ENCODE measurements around the gene BICD1.
A peak's percentile ranks its signal among the peaks of the same experiment; 100 is the strongest.

The BICD1 gene

GRCh38 chr12:32290411-32290810 lies 183.8 kb downstream of the BICD1 start:
- peak; percentile 54; the same call in 2 of the 3 replicates for ATAC-seq (ENCODE audit: low read depth)
- H3K27ac ChIP-seq (ENCODE audit: poor library complexity, severe bottlenecking) = no peak overlapping the region
- no peak for DNase-seq (ENCODE audit: low spot score)

DNA sequence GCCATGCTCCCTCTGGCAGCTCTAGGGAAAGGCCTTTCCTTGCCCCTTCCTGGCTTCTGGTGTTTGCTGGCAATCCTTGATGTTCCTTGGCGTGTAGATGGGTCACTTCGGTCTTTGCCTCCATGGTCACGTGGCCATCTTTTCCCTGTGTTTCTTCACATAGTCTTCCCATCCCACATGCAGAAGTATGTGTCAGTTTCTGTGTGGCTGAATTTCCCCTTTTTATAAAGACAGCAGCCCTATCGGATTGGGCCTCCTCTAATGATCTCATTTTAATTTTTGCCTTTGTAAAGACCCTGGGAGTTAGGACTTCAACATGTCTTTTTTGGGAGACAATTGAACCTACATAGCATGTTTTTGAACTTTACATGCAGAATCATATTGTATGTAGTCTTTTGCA lies 185.5 kb downstream of the BICD1 start:
- DNase-seq (ENCODE audit: low spot score) (no peak), ATAC-seq (ENCODE audit: low read depth) (no peak)
- Histone ChIP-seq H3K27me3 (ENCODE audit: insufficient read depth, poor library complexity, severe bottlenecking) (no peaks in the 10 kb centered on the region), H3K9me3 (ENCODE audit: severe bottlenecking) (no peaks in the 10 kb centered on the region), H3K4me1 (ENCODE audit: insufficient read depth, poor library complexity, severe bottlenecking) (no peaks in the 10 kb centered on the region), H3K36me3 (ENCODE audit: low read depth) (peaks cover 7% of the 10 kb centered on the region), H3K4me3 (ENCODE audit: severe bottlenecking) (no peak overlapping the region), H3K27ac (ENCODE audit: poor library complexity, severe bottlenecking) (no peak overlapping the region)
- TF ChIP-seq CTCF (IDR thresholded peaks at IDR 0.05; ENCODE audit: poor library complexity, severe bottlenecking) = no peak

More at GRCh38 chr12:32290411-32290810, 183.8 kb downstream of the BICD1 start:
- Histone ChIP-seq H3K36me3 (ENCODE audit: low read depth) (peaks cover 7% of the 10 kb centered on the region), H3K4me1 (ENCODE audit: insufficient read depth, poor library complexity, severe bottlenecking) (no peaks in the 10 kb centered on the region), H3K9me3 (ENCODE audit: severe bottlenecking) (no peaks in the 10 kb centered on the region), H3K27me3 (ENCODE audit: insufficient read depth, poor library complexity, severe bottlenecking) (no peaks in the 10 kb centered on the region), H3K4me3 (ENCODE audit: severe bottlenecking) (no peak overlapping the region)
- no peak for TF ChIP-seq CTCF (IDR thresholded peaks at IDR 0.05; ENCODE audit: poor library complexity, severe bottlenecking)

GRCh38 chr12:32293808-32294419 lies 187.3 kb downstream of the BICD1 start:
- DNase-seq (ENCODE audit: low spot score) (no peak), ATAC-seq (ENCODE audit: low read depth) (no peak)
- TF ChIP-seq CTCF (IDR thresholded peaks at IDR 0.05; ENCODE audit: poor library complexity, severe bottlenecking) = no peak
- Histone ChIP-seq H3K4me1 (ENCODE audit: insufficient read depth, poor library complexity, severe bottlenecking) (no peaks in the 10 kb centered on the region), H3K27me3 (ENCODE audit: insufficient read depth, poor library complexity, severe bottlenecking) (no peaks in the 10 kb centered on the region), H3K27ac (ENCODE audit: poor library complexity, severe bottlenecking) (no peak overlapping the region), H3K36me3 (ENCODE audit: low read depth) (peaks cover 7% of the 10 kb centered on the region), H3K9me3 (ENCODE audit: severe bottlenecking) (no peaks in the 10 kb centered on the region), H3K4me3 (ENCODE audit: severe bottlenecking) (no peak overlapping the region)

DNA sequence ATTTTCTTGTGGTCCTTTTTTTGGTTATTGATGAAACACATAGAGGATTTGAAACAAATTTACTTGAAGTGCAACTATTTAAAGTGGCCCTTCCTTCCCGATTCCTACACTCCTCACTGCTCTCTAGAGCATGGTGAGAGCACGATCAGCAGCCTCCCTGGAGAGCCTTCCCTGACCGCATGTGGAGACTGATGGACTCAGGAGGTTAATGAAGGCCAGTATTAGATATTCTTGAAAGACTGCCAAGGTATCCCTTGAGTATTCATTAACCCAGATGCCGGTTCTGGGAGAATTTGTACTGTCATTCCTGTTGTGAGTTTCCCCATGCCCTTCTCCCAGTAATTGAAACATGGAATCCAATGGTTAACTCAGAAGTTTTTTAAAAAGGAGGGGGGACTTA lies 189.9 kb downstream of the BICD1 start:
- no peaks in the 10 kb centered on the region for H3K4me1 ChIP-seq (ENCODE audit: insufficient read depth, poor library complexity, severe bottlenecking)
- no peaks in the 10 kb centered on the region for H3K9me3 ChIP-seq (ENCODE audit: severe bottlenecking)
- no peak for TF ChIP-seq CTCF (IDR thresholded peaks at IDR 0.05; ENCODE audit: poor library complexity, severe bottlenecking)
- peaks cover 7% of the 10 kb centered on the region for H3K36me3 ChIP-seq (ENCODE audit: low read depth)
- DNase-seq (ENCODE audit: low spot score) = no peak
- ATAC-seq (ENCODE audit: low read depth) = no peak
- H3K4me3 ChIP-seq (ENCODE audit: severe bottlenecking) = no peak overlapping the region
- H3K27ac ChIP-seq (ENCODE audit: poor library complexity, severe bottlenecking) = no peak overlapping the region
- H3K27me3 ChIP-seq (ENCODE audit: insufficient read depth, poor library complexity, severe bottlenecking) = no peaks in the 10 kb centered on the region

DNA sequence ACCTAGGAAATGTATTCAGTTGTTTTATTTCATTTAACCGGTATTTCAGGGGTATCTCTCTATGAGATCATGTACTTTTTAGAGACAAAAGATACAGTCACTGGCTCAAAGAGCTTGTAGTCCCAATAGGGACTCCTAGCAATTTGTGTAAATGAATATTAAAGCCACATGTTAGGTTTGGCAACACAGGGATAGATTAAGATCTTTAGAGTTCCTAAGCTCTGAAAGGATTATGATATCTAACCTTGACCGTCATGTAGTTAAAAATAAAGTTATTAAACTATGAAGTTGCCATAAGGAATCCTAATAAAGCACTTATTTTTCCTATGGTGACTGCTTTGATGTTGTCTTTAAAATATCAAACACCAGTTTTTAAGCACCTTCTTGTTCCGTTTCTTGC lies 192.3 kb downstream of the BICD1 start:
- Histone ChIP-seq H3K4me3 (ENCODE audit: severe bottlenecking) (no peak overlapping the region), H3K36me3 (ENCODE audit: low read depth) (peaks cover 3% of the 10 kb centered on the region), H3K27ac (ENCODE audit: poor library complexity, severe bottlenecking) (no peak overlapping the region), H3K27me3 (ENCODE audit: insufficient read depth, poor library complexity, severe bottlenecking) (no peaks in the 10 kb centered on the region), H3K9me3 (ENCODE audit: severe bottlenecking) (no peaks in the 10 kb centered on the region), H3K4me1 (ENCODE audit: insufficient read depth, poor library complexity, severe bottlenecking) (no peaks in the 10 kb centered on the region)
- TF ChIP-seq CTCF (IDR thresholded peaks at IDR 0.05; ENCODE audit: poor library complexity, severe bottlenecking) = no peak
- no peak for ATAC-seq (ENCODE audit: low read depth)
- DNase-seq (ENCODE audit: low spot score) = no peak
